Gastroesophageal sphincter (tissue), 3 donors: Measurements from ENCODE around the gene RAB11FIP3.

Source experiments
- CTCF ChIP-seq, 4 experiments: fragments of 200-600 bp in 2 of 4; fragments of 450-650 bp in 2 of 4; sonication (generic) in 1 of 4; IDR thresholded peaks; one replicate each; pipeline ENCODE4 v1.5.1; 2017 to 2019; ENCODE audit warnings: antibody characterized with exemption in 4 of 4, mild to moderate bottlenecking in 2 of 4, moderate library complexity in 2 of 4
- EP300 ChIP-seq: sonication (generic); formaldehyde crosslinking; IDR thresholded peaks from one replicate; pipeline ENCODE4 v1.6.1; 2017; ENCODE audit warnings: antibody characterized with exemption, mild to moderate bottlenecking
- POLR2A ChIP-seq, 2 donors: fragments of 450-650 bp; IDR thresholded peaks; one replicate each; pipeline ENCODE4 v1.6.1; 2017; ENCODE audit warnings: antibody characterized with exemption in 2 of 2, mild to moderate bottlenecking in 2 of 2, moderate library complexity in 1 of 2
- POLR2AphosphoS5 ChIP-seq: sonication (generic); formaldehyde crosslinking; IDR thresholded peaks from one replicate; pipeline ENCODE4 v1.6.1; 2017; ENCODE audit warnings: antibody characterized with exemption

GRCh38 chr16:561957-562938, 136.8 kb downstream of the RAB11FIP3 start:
- TF ChIP-seq CTCF (IDR thresholded peaks at IDR 0.05) (no peak), POLR2AphosphoS5 (no peak), POLR2A (IDR thresholded peaks at IDR 0.05) (no peak), EP300 (no peak)
